Measurements from ENCODE around the gene SPOUT1. TPM values are rescaled to one million over a fixed set of nuclear protein-coding genes. Genes with fewer than 3 reads are reported as not detected.

The SPOUT1 gene
- total RNA-seq, 6 donors from 2014 or later: 10.5 to 108 (median 41.7) TPM

DNA sequence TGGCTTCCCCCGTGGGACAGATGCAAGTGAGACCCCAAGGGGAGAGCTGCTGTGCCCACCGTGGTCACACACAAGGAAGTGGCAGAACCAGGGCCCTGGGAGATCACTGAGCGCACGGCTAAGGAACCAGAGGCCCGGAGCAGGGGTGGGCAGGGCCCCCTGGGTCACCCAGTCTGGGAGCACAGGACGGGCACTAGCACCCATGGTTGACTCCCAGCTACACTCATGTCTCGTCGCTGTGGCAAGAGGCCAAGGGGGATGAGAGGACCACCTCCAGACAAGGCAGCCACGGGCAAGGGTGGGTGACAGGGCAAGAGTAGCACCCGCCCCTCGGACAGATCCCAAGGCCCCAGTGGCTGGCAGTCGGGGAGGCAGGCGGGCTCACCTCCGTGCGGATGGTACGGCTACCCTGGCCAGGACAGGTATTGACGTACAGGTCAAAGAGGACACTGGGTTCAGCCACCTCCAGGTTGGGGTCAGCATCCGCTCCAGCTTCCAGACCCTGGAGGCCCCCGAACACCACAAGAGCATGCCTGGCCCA is 6.2 kb downstream of the SPOUT1 start:
- H3K36me3 ChIP-seq: peaks cover 6 to 64% (median 56%) of the 10 kb centered on the region in 4 donors
- TF ChIP-seq POLR2AphosphoS5 (IDR thresholded peaks at IDR 0.05) (no peak), CTCF (IDR thresholded peaks at IDR 0.05) (no peak), POLR2A (IDR thresholded peaks at IDR 0.05) (no peak), EP300 (IDR thresholded peaks at IDR 0.05) (no peak)
- H3K27me3 ChIP-seq: no peaks in the 10 kb centered on the region
- no peak overlapping the region for H3K27ac ChIP-seq
- WGBS, 2 donors: 86 to 89% methylated on average over 4 to 19 of the region's 19 CpGs
- no peak overlapping the region for H3K4me3 ChIP-seq
- DNase-seq: peak in 1 of 2 donors; percentile 75
- ATAC-seq (ENCODE audit: low FRiP score in 2 of 2): no peak
- no peaks in the 10 kb centered on the region for H3K9me3 ChIP-seq
- H3K4me1 ChIP-seq: peaks cover 11 to 17% (median 13%) of the 10 kb centered on the region in 4 donors

GRCh38 chr9:128822407-128823042 is 7.1 kb downstream of the SPOUT1 start:
- Histone ChIP-seq H3K4me3 (no peak overlapping the region), H3K27ac (no peak overlapping the region), H3K9me3 (no peaks in the 10 kb centered on the region), H3K36me3 (peaks cover 6 to 64% (median 56%) of the 10 kb centered on the region in 4 donors), H3K27me3 (no peaks in the 10 kb centered on the region), H3K4me1 (peaks cover 12 to 20% (median 13%) of the 10 kb centered on the region in 4 donors)
- TF ChIP-seq POLR2A (IDR thresholded peaks at IDR 0.05) (no peak), POLR2AphosphoS5 (IDR thresholded peaks at IDR 0.05) (no peak)
- WGBS, 2 donors: 96 to 97% methylated on average over 11 to 17 of the region's 22 CpGs
- DNase-seq (peak in 1 of 2 donors; percentile 66), ATAC-seq (ENCODE audit: low FRiP score in 2 of 2) (no peak)

DNA sequence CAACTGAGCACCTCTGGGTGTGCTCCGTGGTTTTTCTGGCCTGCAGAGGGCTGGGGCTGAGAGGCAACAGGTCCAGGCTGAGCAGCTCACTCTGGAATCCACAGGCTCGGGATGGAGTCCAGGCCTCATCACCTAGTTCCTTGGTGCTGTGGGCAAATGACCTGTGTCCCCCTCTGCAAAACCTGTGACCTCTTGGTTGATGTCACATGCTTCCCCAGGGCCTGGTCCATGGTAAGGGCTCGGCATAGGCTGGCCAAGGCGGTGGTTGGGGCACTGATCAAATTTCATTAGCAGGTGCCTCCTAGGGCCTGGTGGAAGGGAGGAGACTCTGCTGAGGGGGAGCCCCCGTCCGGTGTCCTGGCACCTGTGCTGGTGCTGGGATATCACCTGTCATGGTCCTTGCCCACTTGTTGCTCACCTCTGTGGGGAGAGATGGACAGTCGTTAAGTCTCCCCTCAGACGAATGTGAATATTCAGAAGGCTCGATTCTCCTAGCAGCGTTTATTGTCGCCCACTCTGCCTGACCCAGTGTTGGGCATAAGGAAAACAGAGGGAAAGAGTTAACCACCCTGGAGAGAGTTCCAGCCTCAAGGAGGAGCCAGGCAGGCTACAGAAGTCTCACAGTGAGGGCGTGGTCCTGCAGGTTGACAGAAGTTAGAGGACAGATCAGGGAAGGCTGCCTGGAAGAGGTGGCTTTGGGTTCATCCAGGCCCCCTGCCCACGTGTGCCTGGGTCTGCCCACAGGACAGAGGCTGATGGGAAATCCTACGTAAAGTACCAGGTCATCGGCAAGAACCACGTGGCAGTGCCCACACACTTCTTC is 7.8 kb downstream of the SPOUT1 start:
- WGBS, 2 donors: 92 to 95% methylated on average over 15 to 16 of the region's 16 CpGs
- no peak for DNase-seq
- ATAC-seq (ENCODE audit: low FRiP score in 2 of 2): no peak
- Histone ChIP-seq H3K4me1 (peaks cover 12 to 20% (median 13%) of the 10 kb centered on the region in 4 donors), H3K27me3 (no peaks in the 10 kb centered on the region), H3K36me3 (peaks cover 6 to 58% (median 51%) of the 10 kb centered on the region in 4 donors), H3K9me3 (no peaks in the 10 kb centered on the region), H3K27ac (no peak overlapping the region), H3K4me3 (no peak overlapping the region)
- TF ChIP-seq POLR2A (IDR thresholded peaks at IDR 0.05) (no peak), POLR2AphosphoS5 (IDR thresholded peaks at IDR 0.05) (no peak), EP300 (IDR thresholded peaks at IDR 0.05) (no peak), CTCF (IDR thresholded peaks at IDR 0.05) (no peak)

DNA sequence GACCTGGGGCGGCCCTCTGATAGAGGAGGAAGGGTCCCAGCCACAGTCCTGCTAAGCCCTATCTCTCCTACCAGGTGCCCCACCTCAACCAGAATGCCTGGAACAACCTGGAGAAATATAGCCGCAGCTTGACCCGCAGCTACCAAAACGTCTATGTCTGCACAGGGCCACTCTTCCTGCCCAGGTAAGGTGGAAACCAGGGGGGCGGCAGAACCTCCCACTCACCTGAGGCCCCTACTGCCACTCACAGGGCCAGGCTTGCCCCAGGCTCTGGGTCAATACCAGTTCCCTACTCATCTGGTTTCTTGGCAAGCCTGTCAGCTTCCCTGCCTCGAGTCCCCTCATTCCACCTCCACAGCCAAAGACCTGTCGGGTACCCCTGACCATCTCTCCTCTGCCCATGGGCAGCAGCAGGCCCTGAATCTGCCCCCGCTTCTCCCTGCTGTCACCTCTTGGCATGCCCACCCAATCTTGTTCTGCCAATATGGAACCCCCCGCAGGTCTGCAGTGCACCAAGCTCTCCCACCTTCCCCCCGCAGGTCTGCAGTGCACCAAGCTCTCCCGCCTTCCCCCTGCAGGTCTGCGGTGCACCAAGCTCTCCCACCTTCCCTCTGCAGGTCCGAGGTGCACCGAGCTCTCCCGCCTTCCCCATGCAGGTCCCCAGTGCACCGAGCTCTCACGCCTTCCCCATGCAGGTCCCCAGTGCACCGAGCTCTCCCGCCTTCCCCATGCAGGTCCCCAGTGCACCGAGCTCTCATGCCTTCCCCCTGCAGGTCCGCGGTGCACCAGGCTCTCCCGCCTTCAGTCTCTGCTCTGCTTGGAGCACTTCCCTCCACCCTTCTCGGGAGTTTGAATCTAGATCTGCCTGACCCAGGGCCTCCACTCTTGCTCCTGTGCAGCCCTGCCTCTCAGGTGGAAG is 8.7 kb downstream of the SPOUT1 start:
- WGBS, 2 donors: 90% methylated on average over 24 of the region's 24 CpGs
- ATAC-seq (ENCODE audit: low FRiP score in 2 of 2): no peak
- H3K36me3 ChIP-seq: peaks cover 6 to 49% (median 42%) of the 10 kb centered on the region in 4 donors
- DNase-seq: no peak
- peaks cover 12 to 20% (median 13%) of the 10 kb centered on the region in 4 donors for H3K4me1 ChIP-seq
- no peaks in the 10 kb centered on the region for H3K27me3 ChIP-seq
- no peak overlapping the region for H3K4me3 ChIP-seq
- H3K9me3 ChIP-seq: no peaks in the 10 kb centered on the region
- H3K27ac ChIP-seq: no peak overlapping the region
- TF ChIP-seq POLR2AphosphoS5 (IDR thresholded peaks at IDR 0.05): no peak
- TF ChIP-seq POLR2A (IDR thresholded peaks at IDR 0.05): no peak
- no peak for TF ChIP-seq CTCF (IDR thresholded peaks at IDR 0.05)
- TF ChIP-seq EP300 (IDR thresholded peaks at IDR 0.05): no peak

All from upper lobe of left lung (tissue), 6 donors.